ENCODE measurements around the gene SEC14L2.

DNA sequence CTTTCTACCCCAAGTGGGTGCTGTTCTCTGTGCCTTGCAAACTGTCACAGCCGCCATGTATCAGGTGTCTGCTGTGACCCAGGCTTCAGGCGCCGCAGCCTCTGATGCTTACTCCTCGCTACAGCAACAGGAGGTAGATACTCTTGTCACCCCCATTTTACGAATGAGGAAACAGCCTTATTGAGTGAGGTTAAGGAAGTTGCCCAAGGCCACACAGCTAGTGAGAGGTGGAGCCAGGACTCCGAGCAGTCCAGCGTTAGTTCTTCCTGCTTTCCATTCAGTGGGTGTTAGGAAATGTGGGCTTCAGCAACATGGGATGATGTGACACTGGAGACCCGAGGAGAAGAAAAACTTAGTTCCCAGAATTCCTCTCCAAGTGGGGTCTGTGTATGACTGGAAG lies 23.9 kb upstream of the SEC14L2 start:
- TF ChIP-seq, protein P1, sequence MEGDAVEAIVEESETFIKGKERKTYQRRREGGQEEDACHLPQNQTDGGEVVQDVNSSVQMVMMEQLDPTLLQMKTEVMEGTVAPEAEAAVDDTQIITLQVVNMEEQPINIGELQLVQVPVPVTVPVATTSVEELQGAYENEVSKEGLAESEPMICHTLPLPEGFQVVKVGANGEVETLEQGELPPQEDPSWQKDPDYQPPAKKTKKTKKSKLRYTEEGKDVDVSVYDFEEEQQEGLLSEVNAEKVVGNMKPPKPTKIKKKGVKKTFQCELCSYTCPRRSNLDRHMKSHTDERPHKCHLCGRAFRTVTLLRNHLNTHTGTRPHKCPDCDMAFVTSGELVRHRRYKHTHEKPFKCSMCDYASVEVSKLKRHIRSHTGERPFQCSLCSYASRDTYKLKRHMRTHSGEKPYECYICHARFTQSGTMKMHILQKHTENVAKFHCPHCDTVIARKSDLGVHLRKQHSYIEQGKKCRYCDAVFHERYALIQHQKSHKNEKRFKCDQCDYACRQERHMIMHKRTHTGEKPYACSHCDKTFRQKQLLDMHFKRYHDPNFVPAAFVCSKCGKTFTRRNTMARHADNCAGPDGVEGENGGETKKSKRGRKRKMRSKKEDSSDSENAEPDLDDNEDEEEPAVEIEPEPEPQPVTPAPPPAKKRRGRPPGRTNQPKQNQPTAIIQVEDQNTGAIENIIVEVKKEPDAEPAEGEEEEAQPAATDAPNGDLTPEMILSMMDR (IDR thresholded peaks at IDR 0.05), result no peak
- TF ChIP-seq POLR2A (IDR thresholded peaks at IDR 0.05), result no peak

Measured in testis (tissue), 2 donors.